ENCODE results near the gene SF3B3. TPM values are rescaled to one million over a fixed set of nuclear protein-coding genes. Genes with fewer than 3 reads are reported as not detected.
A peak's percentile ranks its signal among the peaks of the same experiment; 100 is the strongest.

The SF3B3 gene
- total and polyA plus RNA-seq, 2 of the 13 experiments (the other 11 are each of a cell fraction or from before 2014, with no cell fraction given): 157 to 500 TPM

DNA sequence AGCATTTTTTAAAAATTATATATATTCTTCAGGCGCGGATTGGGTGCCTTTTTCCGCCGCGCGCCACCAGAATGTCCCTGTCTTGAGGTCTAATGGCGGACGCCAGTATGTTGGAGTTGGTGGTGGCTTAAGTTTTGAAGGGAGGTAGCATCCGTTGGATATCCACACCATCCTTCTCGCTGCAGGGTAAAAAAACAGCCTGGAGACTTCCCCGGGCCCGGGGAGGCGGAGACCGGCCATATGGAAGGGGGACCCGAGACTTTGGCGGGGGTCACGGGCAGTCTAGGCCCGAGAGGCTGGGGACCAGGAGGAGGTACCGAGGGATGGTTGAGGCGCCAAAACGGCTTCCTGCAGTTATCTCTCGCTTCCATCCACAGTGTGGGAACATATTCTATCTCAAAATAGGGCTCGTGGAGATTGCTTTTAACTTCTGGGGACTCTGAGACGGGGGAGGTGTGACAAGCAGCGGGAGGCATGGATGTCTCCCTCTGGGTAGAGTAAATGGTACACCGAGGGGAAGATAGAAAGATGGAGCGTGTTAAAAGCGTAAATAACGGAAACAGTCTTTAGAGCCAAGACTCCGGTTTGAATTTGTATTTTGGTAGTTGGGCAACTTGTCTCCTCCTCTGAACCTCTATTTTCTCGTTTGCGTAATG lies at the start of gene SF3B3 (continued):
- no peak for TF ChIP-seq HNRNPK (IDR thresholded peaks at IDR 0.05; ENCODE audit: low read depth, low read length, poor library complexity, severe bottlenecking)
- TF ChIP-seq, protein P1, sequence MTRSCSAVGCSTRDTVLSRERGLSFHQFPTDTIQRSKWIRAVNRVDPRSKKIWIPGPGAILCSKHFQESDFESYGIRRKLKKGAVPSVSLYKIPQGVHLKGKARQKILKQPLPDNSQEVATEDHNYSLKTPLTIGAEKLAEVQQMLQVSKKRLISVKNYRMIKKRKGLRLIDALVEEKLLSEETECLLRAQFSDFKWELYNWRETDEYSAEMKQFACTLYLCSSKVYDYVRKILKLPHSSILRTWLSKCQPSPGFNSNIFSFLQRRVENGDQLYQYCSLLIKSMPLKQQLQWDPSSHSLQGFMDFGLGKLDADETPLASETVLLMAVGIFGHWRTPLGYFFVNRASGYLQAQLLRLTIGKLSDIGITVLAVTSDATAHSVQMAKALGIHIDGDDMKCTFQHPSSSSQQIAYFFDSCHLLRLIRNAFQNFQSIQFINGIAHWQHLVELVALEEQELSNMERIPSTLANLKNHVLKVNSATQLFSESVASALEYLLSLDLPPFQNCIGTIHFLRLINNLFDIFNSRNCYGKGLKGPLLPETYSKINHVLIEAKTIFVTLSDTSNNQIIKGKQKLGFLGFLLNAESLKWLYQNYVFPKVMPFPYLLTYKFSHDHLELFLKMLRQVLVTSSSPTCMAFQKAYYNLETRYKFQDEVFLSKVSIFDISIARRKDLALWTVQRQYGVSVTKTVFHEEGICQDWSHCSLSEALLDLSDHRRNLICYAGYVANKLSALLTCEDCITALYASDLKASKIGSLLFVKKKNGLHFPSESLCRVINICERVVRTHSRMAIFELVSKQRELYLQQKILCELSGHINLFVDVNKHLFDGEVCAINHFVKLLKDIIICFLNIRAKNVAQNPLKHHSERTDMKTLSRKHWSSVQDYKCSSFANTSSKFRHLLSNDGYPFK (CRISPR knock-in tag; IDR thresholded peaks at IDR 0.05; ENCODE audit: borderline replicate concordance): no peak; the same call in 1 of the 2 replicates
- peak in 1 of 2 experiments; percentile 81; a peak in 2 of 4 replicates for TF ChIP-seq KLF16 (CRISPR knock-in tag; IDR thresholded peaks at IDR 0.05)
- TF ChIP-seq ZNF160 (CRISPR knock-in tag; IDR thresholded peaks at IDR 0.05): peak; percentile 26; the same call in 1 of the 2 replicates
- no peak for TF ChIP-seq JUNB (CRISPR knock-in tag; IDR thresholded peaks at IDR 0.05; ENCODE audit: borderline replicate concordance)
- no peak for TF ChIP-seq ZKSCAN8 (CRISPR knock-in tag; IDR thresholded peaks at IDR 0.05; ENCODE audit: borderline replicate concordance)
- peak; percentile 99 for TF ChIP-seq YEATS2 (CRISPR knock-in tag; IDR thresholded peaks at IDR 0.05; ENCODE audit: borderline replicate concordance)
- no peak for TF ChIP-seq JDP2 (CRISPR knock-in tag; IDR thresholded peaks at IDR 0.05; ENCODE audit: borderline replicate concordance)
- TF ChIP-seq GTF2F1 (IDR thresholded peaks at IDR 0.05; ENCODE audit: low read length): no peak; the same call in 1 of the 2 replicates
- no peak for TF ChIP-seq ZNF251 (CRISPR knock-in tag; IDR thresholded peaks at IDR 0.05)
- peak; percentile 25; the same call in 1 of the 2 replicates for TF ChIP-seq NR2F6 (IDR thresholded peaks at IDR 0.05)
- TF ChIP-seq NR2F6 (CRISPR knock-in tag; IDR thresholded peaks at IDR 0.05): 0 out of 2 replicates have a peak, but pooled peaks have one; percentile 5
- TF ChIP-seq, protein P2, sequence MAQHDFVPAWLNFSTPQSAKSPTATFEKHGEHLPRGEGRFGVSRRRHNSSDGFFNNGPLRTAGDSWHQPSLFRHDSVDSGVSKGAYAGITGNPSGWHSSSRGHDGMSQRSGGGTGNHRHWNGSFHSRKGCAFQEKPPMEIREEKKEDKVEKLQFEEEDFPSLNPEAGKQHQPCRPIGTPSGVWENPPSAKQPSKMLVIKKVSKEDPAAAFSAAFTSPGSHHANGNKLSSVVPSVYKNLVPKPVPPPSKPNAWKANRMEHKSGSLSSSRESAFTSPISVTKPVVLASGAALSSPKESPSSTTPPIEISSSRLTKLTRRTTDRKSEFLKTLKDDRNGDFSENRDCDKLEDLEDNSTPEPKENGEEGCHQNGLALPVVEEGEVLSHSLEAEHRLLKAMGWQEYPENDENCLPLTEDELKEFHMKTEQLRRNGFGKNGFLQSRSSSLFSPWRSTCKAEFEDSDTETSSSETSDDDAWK (CRISPR knock-in tag; IDR thresholded peaks at IDR 0.05): no peak
- TF ChIP-seq ZNF615 (CRISPR knock-in tag; IDR thresholded peaks at IDR 0.05; ENCODE audit: borderline replicate concordance): no peak
- TF ChIP-seq, protein P3, sequence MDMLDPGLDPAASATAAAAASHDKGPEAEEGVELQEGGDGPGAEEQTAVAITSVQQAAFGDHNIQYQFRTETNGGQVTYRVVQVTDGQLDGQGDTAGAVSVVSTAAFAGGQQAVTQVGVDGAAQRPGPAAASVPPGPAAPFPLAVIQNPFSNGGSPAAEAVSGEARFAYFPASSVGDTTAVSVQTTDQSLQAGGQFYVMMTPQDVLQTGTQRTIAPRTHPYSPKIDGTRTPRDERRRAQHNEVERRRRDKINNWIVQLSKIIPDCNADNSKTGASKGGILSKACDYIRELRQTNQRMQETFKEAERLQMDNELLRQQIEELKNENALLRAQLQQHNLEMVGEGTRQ (IDR thresholded peaks at IDR 0.05; ENCODE audit: low read depth, low read length): no peak
- TF ChIP-seq, protein P3 (CRISPR knock-in tag; IDR thresholded peaks at IDR 0.05; ENCODE audit: borderline replicate concordance): 0 out of 2 replicates have a peak, but pooled peaks have one; percentile 16
- no peak for TF ChIP-seq ZNF329 (CRISPR knock-in tag; IDR thresholded peaks at IDR 0.05; ENCODE audit: low read depth)
